HG03378 (cell line): ENCODE data around the gene FIBCD1.

Experiments
- ATAC-seq: cut with Tn5 transposase; IDR thresholded peaks from one replicate; pipeline ENCODE4 v1.9.1; 2021; ENCODE audit warnings: mild to moderate bottlenecking, moderate library complexity; ENCODE audit not compliant: unreplicated experiment

The FIBCD1 gene

GRCh38 chr9:130938652-130939404 lies at the start of gene FIBCD1:
TSS of gene FIBCD1 (minus strand) at chr9:130939247. CDS start at chr9:130938607, 640 bp downstream.
- no peak for ATAC-seq

- no peak for ATAC-seq
Observed at GRCh38 chr9:130988400-130988747, 49.3 kb upstream of the FIBCD1 start.

- no peak for ATAC-seq
Observed at GRCh38 chr9:130987738-130988399, 48.8 kb upstream of the FIBCD1 start.

GRCh38 chr9:130987054-130987453 lies 48.0 kb upstream of the FIBCD1 start:
- ATAC-seq = no peak

- no peak for ATAC-seq
Observed at GRCh38 chr9:130986356-130986965, 47.4 kb upstream of the FIBCD1 start.

- no peak for ATAC-seq
Observed at GRCh38 chr9:130985606-130986162, 46.6 kb upstream of the FIBCD1 start.

- no peak for ATAC-seq
Observed at GRCh38 chr9:130985029-130985428, 46.0 kb upstream of the FIBCD1 start.

- no peak for ATAC-seq
Observed at GRCh38 chr9:130984521-130984920, 45.5 kb upstream of the FIBCD1 start.

- ATAC-seq = no peak
Observed at GRCh38 chr9:130983970-130984369, 44.9 kb upstream of the FIBCD1 start.

GRCh38 chr9:130983359-130983670 lies 44.3 kb upstream of the FIBCD1 start:
- ATAC-seq = no peak

- ATAC-seq = no peak
Observed at GRCh38 chr9:130982636-130983358, 43.8 kb upstream of the FIBCD1 start.

- ATAC-seq = no peak
Observed at GRCh38 chr9:130981756-130982137, 42.7 kb upstream of the FIBCD1 start.

GRCh38 chr9:130981002-130981755 lies 42.1 kb upstream of the FIBCD1 start:
- ATAC-seq = no peak

- ATAC-seq = no peak
Observed at GRCh38 chr9:130980526-130980925, 41.5 kb upstream of the FIBCD1 start.

GRCh38 chr9:130979591-130980385 lies 40.7 kb upstream of the FIBCD1 start:
- ATAC-seq = no peak

GRCh38 chr9:130977811-130978221 lies 38.8 kb upstream of the FIBCD1 start:
- no peak for ATAC-seq

GRCh38 chr9:130975932-130976841 lies 37.1 kb upstream of the FIBCD1 start:
- ATAC-seq = no peak

GRCh38 chr9:130975156-130975555 lies 36.1 kb upstream of the FIBCD1 start:
- no peak for ATAC-seq

GRCh38 chr9:130974697-130975096 lies 35.6 kb upstream of the FIBCD1 start:
- ATAC-seq = no peak
